GM12878 (cell line): Measurements from ENCODE around the gene GADD45A. TPM values are rescaled to one million over a fixed set of nuclear protein-coding genes. Genes with fewer than 3 reads are reported as not detected.

Experiments used
- ATAC-seq: fragments of 200-7000 bp; cut with Tn5 transposase; 3 replicates; pipeline ENCODE4 v1.9.1; 2020; ENCODE audit warnings: mild to moderate bottlenecking, moderate library complexity
- BruUV-seq: library from RNA; stranded (reverse); fragments of 400-500 nt; replicated peaks from 2 replicates; lab custom pipeline; 2021; lab: Mats Ljungman, UMichigan
- CTCF ChIA-PET: fragments of 300-600 bp; sonication (Branson Sonifier 250); formaldehyde crosslinking; extraction: SDS; loops from one replicate; lab custom pipeline; 2021; ENCODE audit warnings: inconsistent platforms; lab: Yijun Ruan, JAX
- POLR2A ChIA-PET: fragments of 350-600 bp; formaldehyde crosslinking; extraction: SDS; loops from one replicate; lab custom pipeline; 2021; ENCODE audit warnings: inconsistent platforms; lab: Charles Lee
- RAD21 ChIA-PET: fragments of 300-600 bp; sonication (Branson Sonifier 250); formaldehyde crosslinking; loops from one replicate; lab custom pipeline; 2023; ENCODE audit warnings: antibody characterized with exemption; ENCODE audit not compliant: unreplicated experiment; lab: Charles Lee
- SMC1A ChIA-PET: fragments of 300-600 bp; sonication (Branson Sonifier 250); formaldehyde crosslinking; loops from one replicate; lab custom pipeline; 2023; ENCODE audit not compliant: unreplicated experiment, uncharacterized antibody; lab: Charles Lee
- DNase-seq: peaks from one replicate; pipeline ENCODE4 v3.0.0-alpha.2; 2011; ENCODE audit warnings: low read depth, low spot score
- FAIRE-seq: peaks from 3 replicates; lab custom pipeline; 2011; peaks lifted over from hg19 to GRCh38; lab: Jason Lieb, UNC
- H2AFZ ChIP-seq: 2 replicates; pipeline ENCODE4 v1.6.0; 2011; ENCODE audit warnings: low read depth, low read length, control low read depth; ENCODE audit not compliant: control insufficient read depth
- H3K27ac ChIP-seq: 2 replicates; pipeline ENCODE4 v1.5.1; 2011; ENCODE audit warnings: control low read depth; ENCODE audit not compliant: control insufficient read depth, insufficient read depth
- H3K27me3 ChIP-seq, 2 experiments: replicated peaks in 1 of 2; 2 replicates each; pipeline versions ENCODE4 v1.6.0 to v1.6.1; 2011; ENCODE audit warnings: low read length in 1 of 2; ENCODE audit not compliant: control insufficient read depth in 2 of 2, insufficient read depth in 2 of 2
- H3K36me3 ChIP-seq, 2 experiments: 2 replicates each; pipeline ENCODE4 v1.5.1; 2011; ENCODE audit warnings: low read length in 1 of 2; ENCODE audit not compliant: control insufficient read depth in 2 of 2, insufficient read depth in 2 of 2
- H3K4me1 ChIP-seq: 2 replicates; pipeline ENCODE4 v1.6.1; 2011; ENCODE audit warnings: mild to moderate bottlenecking, low read length, moderate library complexity, mixed read lengths; ENCODE audit not compliant: control insufficient read depth, insufficient read depth
- H3K4me2 ChIP-seq: 2 replicates; pipeline ENCODE4 v1.6.0; 2011; ENCODE audit warnings: control low read depth; ENCODE audit not compliant: control insufficient read depth, insufficient read depth
- H3K4me3 ChIP-seq: fragments of 200-600 bp; sonication (generic); 2 replicates; pipeline ENCODE4 v1.5.1; 2016
- H3K79me2 ChIP-seq: 2 replicates; pipeline ENCODE4 v1.6.0; 2011; ENCODE audit warnings: low read length; ENCODE audit not compliant: control insufficient read depth, insufficient read depth
- H3K9ac ChIP-seq: 2 replicates; pipeline ENCODE4 v1.8.0; 2011; ENCODE audit warnings: low read length, control low read depth, mixed read lengths; ENCODE audit not compliant: control insufficient read depth, insufficient read depth
- H3K9me3 ChIP-seq: replicated peaks from 3 replicates; pipeline ENCODE4 v1.5.1; 2011; ENCODE audit warnings: mild to moderate bottlenecking, low read length; ENCODE audit not compliant: control insufficient read depth, insufficient read depth
- H4K20me1 ChIP-seq: 2 replicates; pipeline ENCODE4 v1.6.0; 2011; ENCODE audit not compliant: control insufficient read depth, insufficient read depth
- ATF7 ChIP-seq: fragments of 450-650 bp; IDR thresholded peaks from 2 replicates; pipeline ENCODE4 v1.6.1; 2016; ENCODE audit warnings: low read depth, mild to moderate bottlenecking
- BMI1 ChIP-seq: fragments of 450-650 bp; IDR thresholded peaks from 2 replicates; pipeline ENCODE4 v1.6.1; 2016; ENCODE audit warnings: mild to moderate bottlenecking, moderate library complexity, borderline replicate concordance
- BRCA1 ChIP-seq: IDR thresholded peaks from 2 replicates; pipeline ENCODE4 v1.6.1; 2011; ENCODE audit warnings: low read depth, low read length, improper control_type of control experiment
- CHD1 ChIP-seq: IDR thresholded peaks from 2 replicates; pipeline ENCODE4 v1.6.1; 2012; ENCODE audit warnings: low read depth, low read length, improper control_type of control experiment
- NR2F1 ChIP-seq: fragments of 450-650 bp; conservative IDR thresholded peaks from 2 replicates; pipeline ENCODE4 v1.6.1; 2017; ENCODE audit warnings: mild to moderate bottlenecking
- SREBF2 ChIP-seq: IDR thresholded peaks from 2 replicates; pipeline ENCODE4 v1.6.1; 2012; ENCODE audit warnings: mild to moderate bottlenecking, low read length
- WGBS: methylation state at CpG from one replicate; pipeline ENCODE4 v1.1.6; 2016; ENCODE audit warnings: low lambda C conversion rate; ENCODE audit not compliant: insufficient replicate concordance, insufficient coverage; ENCODE audit errors: missing lambda C conversion rate; 5-methylcytosine and 5-hydroxymethylcytosine counted together
- in situ Hi-C: fragments of 300-500 bp; cut with MboI; formaldehyde crosslinking; loops from 9 replicates; pipeline ENCODE4 v1.14.3; 2018; ENCODE audit warnings: mixed read lengths
- intact Hi-C: fragments of 100-400 bp; cut with micrococcal nuclease; formaldehyde crosslinking; loops from one replicate; pipeline ENCODE4 v1.14.2; 2022; ENCODE audit not compliant: unreplicated experiment
- polyA plus RNA-seq, 11 experiments: library from polyadenylated mRNA; depleted of rRNA in 4 of 11; unstranded in 6 of 11; stranded (reverse) in 5 of 11; fragments of >200 nt; fragmentation: Nextera tagmentation in 4 of 11; fragmentation: Illumina TruSeq in 1 of 11; extraction: Ambion mirVana in 4 of 11; extraction: Trizol in 1 of 11; gene quantifications; 1 replicate in 1 of 11; 2 replicates in 10 of 11; pipeline versions ENCODE4 v1.2.1 to v1.2.3, GENCODE V29; 2011 to 2016; ENCODE audit warnings: inconsistent platforms in 2 of 11, missing spikeins in 2 of 11, low read depth in 1 of 11
- total RNA-seq, 4 experiments: library from RNA; depleted of rRNA in 3 of 4; stranded (reverse); fragments of >200 nt in 3 of 4; fragmentation: Illumina TruSeq in 1 of 4; extraction: Trizol in 1 of 4; gene quantifications; 2 replicates each; pipeline versions ENCODE4 v1.2.1 to v1.2.3, GENCODE V29; 2013 to 2021
- TF ChIP-seq, protein P1 (sequence below): fragments of 450-650 bp; formaldehyde crosslinking; IDR thresholded peaks from 2 replicates; pipeline ENCODE4 v1.4.0; 2022; ENCODE audit warnings: mild to moderate bottlenecking, moderate library complexity
- TF ChIP-seq, protein P2 (sequence below): fragments of 450-650 bp; IDR thresholded peaks from 2 replicates; pipeline ENCODE4 v1.6.1; 2016; ENCODE audit warnings: mild to moderate bottlenecking, moderate library complexity, borderline replicate concordance
- TF ChIP-seq, protein P3 (sequence below): fragments of 450-650 bp; IDR thresholded peaks from 2 replicates; pipeline ENCODE4 v1.6.1; 2017; ENCODE audit warnings: mild to moderate bottlenecking, moderate library complexity

The GADD45A gene
- total and polyA plus RNA-seq, 10 of the 15 experiments (the other 5 are each of a cell fraction or from before 2014, with no cell fraction given) = 4.7 to 48.9 (median 18.5) TPM

DNA sequence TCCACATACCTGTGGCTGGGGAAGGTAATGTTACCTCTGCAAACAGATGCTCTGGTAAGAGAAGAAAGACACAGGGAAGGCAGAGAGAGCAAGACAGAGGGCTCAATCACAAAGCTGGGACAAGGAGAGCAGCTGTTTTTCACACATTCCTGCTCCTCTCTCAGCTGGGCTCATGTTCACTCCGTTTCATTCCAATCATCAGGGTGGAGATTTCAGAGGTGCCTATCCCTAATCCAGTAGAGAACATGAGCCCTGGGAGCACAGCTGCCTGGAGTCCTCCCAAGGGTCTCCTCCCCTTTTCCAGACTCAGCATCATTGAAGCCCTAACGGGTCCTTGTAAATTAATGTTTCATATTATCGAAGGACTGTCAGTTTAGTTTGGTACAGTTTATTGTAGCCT is 19.4 kb downstream of the GADD45A start:
- Histone ChIP-seq H3K27me3 (no peaks in the 10 kb centered on the region; a peak in 2 of 4 replicates), H3K27ac (no peak overlapping the region), H4K20me1 (no peaks in the 10 kb centered on the region), H3K9me3 (no peaks in the 10 kb centered on the region), H2AFZ (no peak overlapping the region), H3K9ac (no peak overlapping the region), H3K4me1 (no peaks in the 10 kb centered on the region), H3K4me2 (no peak overlapping the region), H3K36me3 (no peaks in the 10 kb centered on the region), H3K4me3 (no peak overlapping the region), H3K79me2 (no peaks in the 10 kb centered on the region)
- intact Hi-C loops = no loop called here
- SMC1A ChIA-PET = interaction anchor here (1.2 to 3.1 kb wide), 8 partner anchors 10 to 56 kb away, joined by 3 to 8 read pairs (median 6); partner anchors contain the start of gene GADD45A
- CTCF ChIA-PET = interaction anchor here (1.1 to 1.8 kb wide), 5 partner anchors 13 to 152 kb away, joined by 3 to 6 read pairs (median 3); no protein-coding TSS in a partner anchor
- DNase-seq (no peak), FAIRE-seq (no peak), ATAC-seq (no peak)
- POLR2A ChIA-PET = interaction anchor here (0.6 to 1.9 kb wide), 4 partner anchors 13 to 16 kb away, joined by 3 to 6 read pairs (median 4); no protein-coding TSS in a partner anchor
- WGBS = 57% methylated on average over 3 of the region's 3 CpGs
- RAD21 ChIA-PET = interaction anchor here (1.5 to 2.5 kb wide), 2 partner anchors 55 to 61 kb away, joined by 3 to 11 read pairs; no protein-coding TSS in a partner anchor
- no TSS peak for BruUV-seq
- in situ Hi-C loops = no loop called here
- TF ChIP-seq NR2F1 = no peak
- no peak for TF ChIP-seq CHD1
- no peak for TF ChIP-seq SREBF2
- TF ChIP-seq, protein P1, sequence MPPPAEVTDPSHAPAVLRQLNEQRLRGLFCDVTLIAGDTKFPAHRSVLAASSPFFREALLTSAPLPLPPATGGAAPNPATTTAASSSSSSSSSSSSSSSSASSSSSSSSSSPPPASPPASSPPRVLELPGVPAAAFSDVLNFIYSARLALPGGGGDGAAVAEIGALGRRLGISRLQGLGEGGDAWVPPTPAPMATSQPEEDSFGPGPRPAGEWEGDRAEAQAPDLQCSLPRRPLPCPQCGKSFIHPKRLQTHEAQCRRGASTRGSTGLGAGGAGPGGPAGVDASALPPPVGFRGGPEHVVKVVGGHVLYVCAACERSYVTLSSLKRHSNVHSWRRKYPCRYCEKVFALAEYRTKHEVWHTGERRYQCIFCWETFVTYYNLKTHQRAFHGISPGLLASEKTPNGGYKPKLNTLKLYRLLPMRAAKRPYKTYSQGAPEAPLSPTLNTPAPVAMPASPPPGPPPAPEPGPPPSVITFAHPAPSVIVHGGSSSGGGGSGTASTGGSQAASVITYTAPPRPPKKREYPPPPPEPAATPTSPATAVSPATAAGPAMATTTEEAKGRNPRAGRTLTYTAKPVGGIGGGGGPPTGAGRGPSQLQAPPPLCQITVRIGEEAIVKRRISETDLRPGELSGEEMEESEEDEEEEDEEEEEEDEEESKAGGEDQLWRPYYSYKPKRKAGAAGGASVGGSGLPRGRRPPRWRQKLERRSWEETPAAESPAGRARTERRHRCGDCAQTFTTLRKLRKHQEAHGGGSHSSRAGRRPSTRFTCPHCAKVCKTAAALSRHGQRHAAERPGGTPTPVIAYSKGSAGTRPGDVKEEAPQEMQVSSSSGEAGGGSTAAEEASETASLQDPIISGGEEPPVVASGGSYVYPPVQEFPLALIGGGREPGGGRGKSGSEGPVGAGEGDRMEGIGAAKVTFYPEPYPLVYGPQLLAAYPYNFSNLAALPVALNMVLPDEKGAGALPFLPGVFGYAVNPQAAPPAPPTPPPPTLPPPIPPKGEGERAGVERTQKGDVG = no peak
- TF ChIP-seq BMI1 = no peak
- TF ChIP-seq, protein P2, sequence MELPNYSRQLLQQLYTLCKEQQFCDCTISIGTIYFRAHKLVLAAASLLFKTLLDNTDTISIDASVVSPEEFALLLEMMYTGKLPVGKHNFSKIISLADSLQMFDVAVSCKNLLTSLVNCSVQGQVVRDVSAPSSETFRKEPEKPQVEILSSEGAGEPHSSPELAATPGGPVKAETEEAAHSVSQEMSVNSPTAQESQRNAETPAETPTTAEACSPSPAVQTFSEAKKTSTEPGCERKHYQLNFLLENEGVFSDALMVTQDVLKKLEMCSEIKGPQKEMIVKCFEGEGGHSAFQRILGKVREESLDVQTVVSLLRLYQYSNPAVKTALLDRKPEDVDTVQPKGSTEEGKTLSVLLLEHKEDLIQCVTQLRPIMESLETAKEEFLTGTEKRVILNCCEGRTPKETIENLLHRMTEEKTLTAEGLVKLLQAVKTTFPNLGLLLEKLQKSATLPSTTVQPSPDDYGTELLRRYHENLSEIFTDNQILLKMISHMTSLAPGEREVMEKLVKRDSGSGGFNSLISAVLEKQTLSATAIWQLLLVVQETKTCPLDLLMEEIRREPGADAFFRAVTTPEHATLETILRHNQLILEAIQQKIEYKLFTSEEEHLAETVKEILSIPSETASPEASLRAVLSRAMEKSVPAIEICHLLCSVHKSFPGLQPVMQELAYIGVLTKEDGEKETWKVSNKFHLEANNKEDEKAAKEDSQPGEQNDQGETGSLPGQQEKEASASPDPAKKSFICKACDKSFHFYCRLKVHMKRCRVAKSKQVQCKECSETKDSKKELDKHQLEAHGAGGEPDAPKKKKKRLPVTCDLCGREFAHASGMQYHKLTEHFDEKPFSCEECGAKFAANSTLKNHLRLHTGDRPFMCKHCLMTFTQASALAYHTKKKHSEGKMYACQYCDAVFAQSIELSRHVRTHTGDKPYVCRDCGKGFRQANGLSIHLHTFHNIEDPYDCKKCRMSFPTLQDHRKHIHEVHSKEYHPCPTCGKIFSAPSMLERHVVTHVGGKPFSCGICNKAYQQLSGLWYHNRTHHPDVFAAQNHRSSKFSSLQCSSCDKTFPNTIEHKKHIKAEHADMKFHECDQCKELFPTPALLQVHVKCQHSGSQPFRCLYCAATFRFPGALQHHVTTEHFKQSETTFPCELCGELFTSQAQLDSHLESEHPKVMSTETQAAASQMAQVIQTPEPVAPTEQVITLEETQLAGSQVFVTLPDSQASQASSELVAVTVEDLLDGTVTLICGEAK = no peak
- TF ChIP-seq ATF7 = no peak
- TF ChIP-seq BRCA1 = no peak
- TF ChIP-seq, protein P3, sequence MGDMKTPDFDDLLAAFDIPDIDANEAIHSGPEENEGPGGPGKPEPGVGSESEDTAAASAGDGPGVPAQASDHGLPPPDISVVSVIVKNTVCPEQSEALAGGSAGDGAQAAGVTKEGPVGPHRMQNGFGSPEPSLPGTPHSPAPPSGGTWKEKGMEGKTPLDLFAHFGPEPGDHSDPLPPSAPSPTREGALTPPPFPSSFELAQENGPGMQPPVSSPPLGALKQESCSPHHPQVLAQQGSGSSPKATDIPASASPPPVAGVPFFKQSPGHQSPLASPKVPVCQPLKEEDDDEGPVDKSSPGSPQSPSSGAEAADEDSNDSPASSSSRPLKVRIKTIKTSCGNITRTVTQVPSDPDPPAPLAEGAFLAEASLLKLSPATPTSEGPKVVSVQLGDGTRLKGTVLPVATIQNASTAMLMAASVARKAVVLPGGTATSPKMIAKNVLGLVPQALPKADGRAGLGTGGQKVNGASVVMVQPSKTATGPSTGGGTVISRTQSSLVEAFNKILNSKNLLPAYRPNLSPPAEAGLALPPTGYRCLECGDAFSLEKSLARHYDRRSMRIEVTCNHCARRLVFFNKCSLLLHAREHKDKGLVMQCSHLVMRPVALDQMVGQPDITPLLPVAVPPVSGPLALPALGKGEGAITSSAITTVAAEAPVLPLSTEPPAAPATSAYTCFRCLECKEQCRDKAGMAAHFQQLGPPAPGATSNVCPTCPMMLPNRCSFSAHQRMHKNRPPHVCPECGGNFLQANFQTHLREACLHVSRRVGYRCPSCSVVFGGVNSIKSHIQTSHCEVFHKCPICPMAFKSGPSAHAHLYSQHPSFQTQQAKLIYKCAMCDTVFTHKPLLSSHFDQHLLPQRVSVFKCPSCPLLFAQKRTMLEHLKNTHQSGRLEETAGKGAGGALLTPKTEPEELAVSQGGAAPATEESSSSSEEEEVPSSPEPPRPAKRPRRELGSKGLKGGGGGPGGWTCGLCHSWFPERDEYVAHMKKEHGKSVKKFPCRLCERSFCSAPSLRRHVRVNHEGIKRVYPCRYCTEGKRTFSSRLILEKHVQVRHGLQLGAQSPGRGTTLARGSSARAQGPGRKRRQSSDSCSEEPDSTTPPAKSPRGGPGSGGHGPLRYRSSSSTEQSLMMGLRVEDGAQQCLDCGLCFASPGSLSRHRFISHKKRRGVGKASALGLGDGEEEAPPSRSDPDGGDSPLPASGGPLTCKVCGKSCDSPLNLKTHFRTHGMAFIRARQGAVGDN = no peak
